Activated CD8-positive, alpha-beta memory T cell treated with anti-CD3 and anti-CD28 coated beads for 24 hours (primary cell): ENCODE results near the gene FAM240B.

Source experiments
- DNase-seq: peaks from one replicate; pipeline ENCODE4 v3.0.0-alpha.2; 2020

Gene FAM240B

DNA sequence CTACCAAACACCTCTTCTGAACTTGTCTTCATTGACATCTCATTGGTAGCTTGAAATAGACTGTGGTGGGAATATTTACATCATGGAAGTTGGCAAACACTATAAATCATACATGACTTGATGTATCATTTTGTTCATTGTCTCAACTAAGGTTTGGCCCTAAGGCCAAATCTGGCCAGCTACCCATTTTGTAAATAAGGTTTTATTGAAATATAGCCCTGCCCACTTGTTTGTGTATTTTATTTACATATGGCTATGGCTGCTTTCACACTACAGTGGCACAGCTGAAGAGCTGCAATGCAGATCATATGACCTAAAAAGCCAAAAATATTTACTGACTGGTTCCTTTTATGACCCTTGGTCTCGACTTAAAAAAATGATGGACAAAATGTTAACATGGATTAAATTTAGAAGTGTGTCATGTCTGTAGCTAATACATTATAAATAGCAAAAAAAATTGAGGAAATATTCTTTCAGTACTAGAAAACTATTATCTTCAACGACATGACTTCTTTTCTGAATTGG is 22.1 kb downstream of the FAM240B start:
- no peak for DNase-seq

DNA sequence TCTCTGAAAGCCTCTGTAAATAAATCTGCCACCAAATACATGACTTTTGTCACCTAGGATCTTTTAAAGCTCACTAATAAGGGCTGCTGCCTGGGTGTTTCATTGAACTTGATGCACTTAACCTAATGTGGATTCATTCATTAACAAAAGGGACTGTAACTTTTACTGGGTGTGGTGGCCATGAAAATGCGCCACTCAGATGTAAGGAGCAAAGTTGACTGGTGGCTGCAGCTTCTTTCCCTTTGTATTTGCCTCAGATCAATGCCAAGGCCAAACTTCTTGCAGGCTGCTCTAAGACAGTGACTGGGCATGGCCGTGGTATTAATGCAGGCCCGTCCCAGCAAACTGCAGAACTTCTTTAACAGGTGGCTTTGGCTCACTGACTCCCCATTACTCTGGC is 22.9 kb downstream of the FAM240B start:
- no peak for DNase-seq

DNA sequence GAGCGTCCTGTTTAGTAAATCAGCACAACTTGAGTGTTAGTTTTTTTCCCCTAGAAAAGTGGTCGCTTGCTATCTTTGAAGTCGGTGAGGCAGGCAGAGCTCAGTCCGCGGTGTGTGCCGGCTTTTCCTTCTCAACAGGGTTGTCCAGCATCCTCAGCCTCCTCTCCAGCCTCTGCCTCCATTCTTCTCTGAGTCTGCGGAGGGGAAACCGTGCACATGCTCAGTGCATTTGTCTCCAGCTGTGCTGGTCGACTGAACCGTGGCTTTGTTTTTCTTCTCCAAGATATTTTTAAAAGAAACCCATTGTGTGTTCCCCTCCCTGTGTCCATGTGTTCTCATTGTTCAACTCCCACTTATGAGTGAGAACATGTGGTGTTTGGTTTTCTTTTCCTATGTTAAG is 25.3 kb downstream of the FAM240B start:
- no peak for DNase-seq

DNA sequence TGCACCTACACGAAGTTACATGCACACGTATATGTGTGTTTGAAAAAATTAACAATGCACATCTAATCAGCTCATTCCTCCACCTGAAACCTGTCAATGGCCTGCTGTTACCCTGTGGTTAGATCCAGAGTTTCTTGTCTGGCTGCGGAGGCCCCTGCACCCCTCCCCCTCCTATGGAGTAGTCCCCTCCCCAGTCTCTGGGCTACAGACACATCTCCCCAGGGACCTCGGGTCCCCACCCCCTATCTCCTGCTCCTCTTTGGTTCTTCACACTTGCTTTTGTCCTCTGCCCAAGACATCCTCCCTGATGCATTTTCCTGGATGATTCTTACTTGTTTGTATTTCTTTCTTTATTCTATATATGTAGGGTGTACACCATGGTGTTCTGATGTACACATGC is 27.2 kb downstream of the FAM240B start:
- no peak for DNase-seq

DNA sequence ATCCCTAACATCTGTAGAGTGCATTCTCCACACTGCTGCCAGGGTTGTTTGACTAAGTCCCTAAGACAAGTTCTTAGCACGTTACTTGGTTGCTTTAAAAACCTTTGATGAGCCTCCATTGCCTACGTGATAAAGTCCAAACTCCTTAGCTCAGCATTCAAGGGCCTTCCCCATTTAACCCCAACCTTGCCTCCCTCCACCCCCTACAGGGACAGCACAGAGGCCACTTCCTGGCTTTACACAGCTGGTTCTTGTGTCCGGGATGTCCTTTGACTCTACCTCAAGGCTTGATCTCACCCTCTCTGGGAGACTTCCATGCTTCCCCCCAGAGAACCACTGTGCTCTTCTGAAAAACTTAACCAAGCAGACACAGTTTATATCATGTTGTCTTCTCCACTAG is 29.4 kb downstream of the FAM240B start:
- DNase-seq, result no peak

DNA sequence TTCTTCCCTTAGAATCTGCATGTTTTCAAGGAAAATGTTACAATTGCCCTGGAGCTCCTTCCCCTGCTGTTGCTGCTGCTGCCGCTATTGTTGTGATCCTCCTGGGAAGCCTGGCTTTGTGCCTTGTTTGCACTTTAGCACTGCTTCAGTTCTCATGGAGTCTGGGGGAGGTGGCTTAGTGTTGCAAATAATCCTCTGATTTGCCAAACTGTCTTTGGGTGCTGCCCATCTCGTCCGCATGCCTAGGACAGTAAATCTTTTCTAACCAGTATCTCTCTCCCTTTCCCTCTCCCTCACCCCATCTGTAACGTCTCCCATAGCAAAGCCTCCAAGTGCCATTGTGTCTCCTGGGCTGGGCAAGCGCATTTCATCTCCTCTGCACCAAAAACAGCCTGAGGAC is 30.3 kb downstream of the FAM240B start:
- no peak for DNase-seq

DNA sequence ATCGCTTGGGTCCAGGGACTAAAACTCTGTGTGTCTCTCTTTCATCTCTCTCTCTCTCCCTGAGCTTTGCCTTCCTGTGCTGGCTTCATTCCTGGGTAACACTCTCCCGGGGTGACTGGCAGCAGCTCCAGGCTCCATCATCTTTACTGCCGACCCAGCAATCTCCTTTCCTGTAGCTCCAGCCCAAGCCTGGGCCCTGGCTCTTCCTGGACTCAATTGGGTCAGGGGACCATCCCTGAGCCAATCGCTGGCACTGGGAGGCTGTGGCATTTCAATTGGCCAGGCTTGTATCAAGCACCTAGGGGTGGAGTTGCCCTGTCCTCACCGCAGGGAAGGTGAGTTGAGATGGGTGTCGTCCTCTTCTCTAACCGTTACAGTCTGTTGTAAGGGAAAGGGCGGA is 31.9 kb downstream of the FAM240B start:
- DNase-seq, result no peak

DNA sequence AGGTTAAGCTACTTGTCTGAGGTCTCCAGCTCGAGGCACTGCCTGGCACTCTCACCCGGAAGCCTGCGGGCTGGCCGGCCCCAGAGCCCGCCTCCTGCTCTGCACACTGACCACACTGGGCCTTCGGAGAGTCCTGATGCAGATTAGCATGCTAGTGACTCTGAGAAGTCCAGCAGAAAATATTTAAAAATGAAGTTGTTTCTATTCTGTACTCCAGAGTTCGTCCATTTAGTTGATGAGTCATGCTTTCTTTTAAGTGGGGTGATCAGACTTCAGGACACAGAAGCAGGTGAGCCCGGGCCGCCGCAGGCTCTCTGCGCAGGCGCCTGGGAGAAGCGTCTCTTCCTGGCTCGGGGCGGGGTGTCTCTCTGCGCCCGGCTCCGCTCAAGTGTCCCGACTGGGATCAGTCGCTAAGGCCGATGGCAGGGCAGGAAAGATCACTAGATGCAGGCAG is 32.5 kb downstream of the FAM240B start:
- DNase-seq, result no peak

DNA sequence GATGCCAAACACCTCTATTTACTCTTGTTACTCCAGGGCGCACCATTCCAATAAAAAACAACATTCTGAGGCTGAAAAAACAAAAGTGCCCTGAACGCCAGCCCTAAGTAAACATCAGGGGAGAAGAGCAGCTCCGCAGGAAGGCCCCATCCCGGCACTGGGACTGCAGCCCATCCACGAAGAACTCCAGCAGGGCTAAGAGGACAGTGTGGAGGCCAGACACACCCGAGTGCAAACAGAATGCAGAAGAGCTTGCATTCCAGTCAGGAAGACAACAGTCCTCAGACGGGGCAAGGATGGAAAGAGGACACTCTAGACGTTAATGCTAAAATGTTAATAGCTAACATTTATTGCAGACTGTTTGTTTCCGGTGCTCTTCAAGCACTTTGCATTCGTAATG is 33.0 kb downstream of the FAM240B start:
- no peak for DNase-seq

DNA sequence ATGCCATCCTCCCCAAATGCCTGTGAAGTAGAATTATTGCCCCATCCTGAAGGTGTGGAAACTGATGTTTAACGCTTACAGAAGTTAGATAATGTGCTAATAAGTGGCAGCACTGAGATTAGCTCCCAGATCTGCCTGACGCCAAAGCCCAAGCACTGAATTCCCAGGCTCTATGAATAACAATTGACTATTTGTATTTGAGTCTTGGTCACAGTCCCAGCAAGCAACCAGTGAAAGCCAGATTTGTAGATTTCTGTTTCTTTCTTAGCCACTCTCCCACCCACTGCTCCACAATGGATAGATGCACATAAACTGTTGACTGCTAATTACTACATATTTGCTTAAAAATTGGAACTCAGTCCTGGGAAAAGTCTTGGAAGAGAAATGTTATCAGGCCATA is 34.4 kb downstream of the FAM240B start:
- no peak for DNase-seq

DNA sequence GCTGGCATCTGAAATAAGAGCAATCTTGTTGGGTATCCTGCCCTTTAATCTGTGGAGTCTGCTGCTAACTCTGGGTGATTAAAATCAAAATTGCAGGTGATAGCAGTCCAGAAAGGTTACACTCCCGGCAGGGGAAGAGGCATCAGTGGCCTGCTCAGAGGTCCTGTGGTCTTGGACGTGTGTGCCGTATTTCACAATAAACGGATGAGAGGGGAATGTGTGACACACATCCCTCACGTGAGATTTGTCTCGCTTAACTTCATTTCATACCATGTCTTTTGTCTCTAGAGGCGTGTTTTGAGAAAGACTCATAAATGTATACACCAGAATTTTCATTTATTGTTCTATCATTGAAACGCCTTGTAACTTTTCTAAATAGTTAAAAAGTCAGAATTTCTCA is 36.6 kb downstream of the FAM240B start:
- no peak for DNase-seq

DNA sequence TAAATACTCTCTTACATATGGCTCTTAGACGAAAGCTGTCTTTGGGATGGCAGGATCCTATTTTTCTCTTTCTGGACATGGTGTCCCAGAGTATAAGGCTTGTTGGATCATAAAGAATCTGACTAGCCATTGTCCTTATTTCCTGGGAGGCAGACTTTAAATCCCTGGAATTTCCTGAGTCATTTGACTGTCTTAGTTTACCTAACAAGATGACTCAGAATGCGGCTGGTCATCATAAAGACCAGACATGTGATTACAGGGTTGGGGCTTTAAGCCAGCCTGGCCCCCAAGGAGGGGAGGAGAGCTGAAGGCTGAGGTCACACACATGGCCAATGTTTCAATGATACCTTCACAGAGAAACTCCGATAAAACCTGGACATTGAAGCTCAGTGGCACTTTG is 37.2 kb downstream of the FAM240B start:
- DNase-seq, result no peak

DNA sequence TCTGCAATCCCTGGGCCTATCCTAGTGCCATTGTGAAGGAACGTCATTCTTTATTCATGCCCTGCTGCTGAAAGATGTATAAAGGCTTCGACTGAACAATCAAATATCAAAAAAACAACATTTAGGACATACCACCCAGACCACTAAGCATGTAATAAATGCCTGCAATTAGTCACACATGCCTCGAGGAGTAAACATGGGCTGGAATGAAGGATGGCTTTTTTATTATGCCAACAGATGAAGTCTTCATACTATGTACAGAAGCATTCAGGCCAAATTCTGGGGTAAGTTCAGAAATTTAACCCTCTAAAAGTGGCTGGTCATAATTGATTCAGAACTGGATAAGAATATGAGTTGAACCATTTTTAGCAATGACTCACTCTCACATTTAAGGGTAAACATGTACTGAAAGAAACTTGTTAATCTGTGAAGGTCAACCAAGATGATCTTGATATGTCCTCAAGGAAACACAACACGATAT is 38.1 kb downstream of the FAM240B start:
- DNase-seq, result no peak

DNA sequence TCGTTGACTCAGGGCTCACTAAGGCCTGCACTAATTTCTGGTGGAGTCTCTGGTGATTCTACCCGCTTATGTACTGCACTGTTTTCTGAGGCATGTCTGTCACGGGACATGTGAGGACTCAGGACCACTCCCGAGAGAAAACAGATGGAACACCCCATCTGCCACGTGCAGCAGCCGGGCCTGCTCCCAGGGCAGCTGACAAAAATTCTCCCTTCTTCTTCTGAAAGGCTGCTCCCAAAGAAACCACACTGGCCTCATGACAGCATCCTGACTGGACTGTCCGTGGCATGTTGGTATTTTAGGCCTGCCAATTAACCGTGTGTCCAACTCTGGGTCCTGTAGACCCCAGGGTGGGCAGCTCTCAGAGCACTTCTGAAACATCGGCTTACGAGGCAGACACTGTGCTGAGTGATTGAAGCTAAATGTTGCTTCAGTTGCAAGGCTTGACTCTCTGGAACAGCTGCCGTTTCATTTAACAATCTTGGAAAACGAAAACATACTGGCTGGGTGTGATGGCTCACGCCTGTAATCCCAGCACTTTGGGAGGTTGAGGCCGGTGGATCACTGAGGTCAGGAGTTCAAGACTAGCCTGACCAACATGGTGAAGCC is 39.0 kb downstream of the FAM240B start:
- no peak for DNase-seq

DNA sequence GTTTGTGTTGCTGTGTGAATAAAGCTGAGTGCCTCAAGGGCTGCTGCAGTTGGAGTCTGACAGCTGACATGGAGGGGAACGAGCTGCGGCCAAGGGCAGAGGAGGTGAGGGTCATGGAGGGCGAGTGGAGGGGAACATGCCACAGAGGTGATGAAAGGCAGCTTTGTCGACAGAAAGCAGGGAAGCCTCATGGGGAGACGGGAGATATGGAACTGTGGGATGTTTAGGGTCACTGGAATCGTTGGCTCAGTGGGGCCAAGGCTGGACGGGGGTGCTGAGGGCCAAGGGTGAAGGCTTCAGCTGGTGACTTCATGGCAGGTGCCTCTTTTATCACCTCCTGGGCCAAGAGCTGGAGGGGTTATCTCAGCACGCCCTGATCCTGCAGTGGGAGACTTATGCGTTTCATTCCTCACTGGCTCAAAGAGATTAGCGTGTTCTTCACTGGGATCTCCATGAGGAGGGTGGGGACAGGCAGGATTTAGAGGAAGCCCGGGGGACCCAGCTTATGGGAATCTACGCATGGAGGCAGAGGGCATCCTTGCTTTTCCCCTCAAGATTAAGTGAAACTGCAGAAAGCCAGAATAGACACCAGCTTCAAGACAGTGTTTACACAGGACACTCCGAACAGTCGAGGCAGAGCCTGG is 42.2 kb downstream of the FAM240B start:
- DNase-seq, result no peak

DNA sequence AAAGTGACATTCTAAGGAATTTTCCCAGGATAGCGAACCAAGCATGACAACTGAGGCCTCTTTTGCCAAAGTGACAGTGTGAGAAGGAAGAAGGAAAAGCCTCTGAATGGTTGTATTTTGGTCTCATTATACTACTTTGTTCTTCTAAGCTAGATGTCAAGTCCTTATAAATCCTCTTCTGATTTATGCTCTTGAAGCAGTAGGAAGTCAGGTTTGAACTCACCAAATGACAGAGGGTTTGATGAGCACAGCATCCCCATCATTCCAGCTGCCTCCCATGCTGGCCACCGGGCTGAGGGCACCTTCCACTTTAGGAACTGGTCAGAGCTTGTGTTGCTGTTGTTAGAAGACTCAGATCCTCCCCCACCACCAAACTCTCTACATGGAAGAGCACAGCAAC is 44.1 kb downstream of the FAM240B start:
- DNase-seq, result no peak

DNA sequence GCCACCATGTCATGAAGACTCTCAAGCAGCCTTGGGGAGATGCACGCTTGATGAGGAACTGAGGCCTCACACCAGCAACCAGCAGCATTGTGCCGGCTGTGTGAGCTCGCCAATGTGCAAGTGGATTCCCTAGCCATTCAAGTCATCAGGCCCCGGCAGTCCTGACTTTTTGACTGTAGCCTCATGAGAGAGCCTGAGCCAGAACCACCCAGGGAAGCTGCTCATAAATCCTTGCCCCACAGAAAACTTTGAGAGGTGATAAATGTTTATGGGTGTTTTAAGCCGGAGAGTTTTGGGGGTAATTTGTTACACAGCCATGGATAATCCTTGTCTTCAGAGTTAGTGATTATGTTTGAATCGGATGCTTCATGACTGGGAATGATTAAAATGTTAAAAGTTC is 44.7 kb downstream of the FAM240B start:
- DNase-seq, result no peak

DNA sequence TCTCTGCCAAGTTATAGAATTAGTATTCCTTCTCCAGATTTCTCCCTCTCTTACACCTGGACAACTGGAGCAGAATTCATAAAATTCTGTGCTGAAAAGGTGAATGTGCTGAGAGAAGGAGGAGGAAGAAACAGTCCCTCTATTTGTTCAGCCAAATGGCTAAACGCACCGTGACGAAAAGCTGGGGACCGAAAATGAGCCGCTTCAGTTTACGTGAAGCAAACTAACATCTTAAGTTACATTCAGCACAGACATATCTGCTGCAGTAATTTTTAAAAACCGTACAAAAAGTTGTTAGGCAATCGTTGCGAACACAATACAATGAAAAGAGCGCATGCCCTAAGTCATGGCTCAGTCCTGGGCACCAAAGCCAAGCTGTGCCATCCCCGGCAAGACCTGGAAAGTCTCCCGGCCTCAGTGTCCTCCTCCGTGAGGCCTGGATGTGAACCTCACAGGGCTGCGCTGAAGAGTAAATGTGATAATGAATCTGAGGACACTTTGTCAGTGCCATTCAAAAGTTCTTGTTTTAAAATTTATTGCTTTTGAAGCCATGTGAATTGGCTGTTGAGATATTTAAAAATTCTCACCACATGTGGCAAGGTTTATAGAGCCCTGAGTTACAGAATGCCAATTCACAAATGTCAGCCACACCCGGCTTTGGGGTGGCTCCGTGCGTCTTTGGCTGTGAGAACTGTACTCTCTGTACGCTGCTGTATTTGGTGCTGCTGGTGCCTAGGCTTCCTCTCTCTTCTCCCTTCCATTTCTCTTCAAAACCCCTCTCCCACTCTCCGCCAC is 46.3 kb downstream of the FAM240B start:
- DNase-seq, result no peak

DNA sequence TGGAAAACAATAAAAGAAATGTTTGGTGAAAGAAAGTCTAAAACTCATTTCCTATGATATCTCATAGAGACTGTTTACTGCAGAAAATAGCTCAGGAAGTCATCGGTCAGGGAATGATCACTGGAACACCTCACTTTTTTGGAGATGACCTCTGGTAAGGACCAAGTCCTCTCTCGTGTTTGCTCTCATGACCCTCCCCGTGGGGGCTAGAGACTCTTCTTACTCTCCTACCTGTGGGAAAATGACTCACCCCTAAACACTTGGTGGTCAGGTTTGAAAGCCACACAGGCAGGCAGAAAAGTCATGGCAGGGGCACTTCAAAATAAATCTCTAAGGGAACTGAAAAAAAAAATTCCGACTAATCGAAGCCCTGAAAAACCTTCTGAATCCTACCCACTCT is 48.2 kb downstream of the FAM240B start:
- no peak for DNase-seq

DNA sequence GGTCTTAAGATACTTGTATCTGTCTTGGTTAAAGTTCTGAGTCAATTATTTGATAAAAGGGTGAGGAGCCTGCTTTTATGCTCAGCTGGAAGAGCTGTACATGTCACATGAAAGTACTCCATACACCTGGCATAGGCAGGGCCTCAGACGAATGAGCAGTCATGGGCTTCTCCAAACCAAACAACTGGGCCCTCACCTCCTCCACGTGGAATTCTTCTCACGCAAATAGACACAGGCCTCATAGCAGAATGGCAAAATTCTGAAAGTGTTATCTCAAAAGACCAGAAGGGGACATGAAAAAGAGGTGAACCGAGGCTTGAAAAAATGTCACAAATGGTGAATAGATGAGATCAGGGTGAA is 48.6 kb downstream of the FAM240B start:
- no peak for DNase-seq

DNA sequence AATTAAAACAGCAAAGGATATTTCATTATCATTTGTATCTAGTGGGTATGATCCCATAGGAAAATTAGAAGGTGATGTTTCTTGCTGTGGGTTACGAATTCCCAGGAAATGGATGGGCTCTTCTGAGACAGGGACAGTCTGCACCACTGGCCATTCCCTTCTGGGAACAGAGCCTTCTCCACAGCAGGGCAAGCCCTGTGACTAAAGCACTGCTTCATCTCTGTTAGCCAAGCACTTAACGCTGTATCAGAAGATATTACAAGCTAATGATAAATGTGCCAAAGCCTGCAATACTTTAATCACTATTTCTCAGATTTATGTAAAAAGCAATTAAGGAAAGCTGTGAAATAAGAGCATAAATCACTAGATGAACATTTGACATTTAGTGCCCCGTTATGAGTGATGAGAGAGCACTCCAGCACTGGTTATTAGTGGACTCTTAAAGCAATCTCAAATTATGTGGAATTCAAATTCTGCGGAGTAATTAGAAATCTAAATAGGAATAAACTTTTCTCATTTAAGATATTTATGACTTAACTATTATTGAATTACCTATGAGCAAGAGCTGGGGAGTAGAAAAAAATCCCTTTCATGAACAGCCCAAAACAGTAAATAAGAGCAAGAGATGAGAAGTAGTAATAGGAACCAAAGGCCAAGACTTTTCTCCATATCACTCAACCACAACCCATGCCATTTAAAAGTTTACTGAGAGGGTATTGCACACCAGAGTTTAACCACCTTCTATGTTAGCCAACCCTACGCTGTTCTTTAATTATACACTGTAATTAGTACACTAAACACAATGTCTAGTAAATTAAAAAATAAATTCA is 49.2 kb downstream of the FAM240B start:
- DNase-seq, result no peak

DNA sequence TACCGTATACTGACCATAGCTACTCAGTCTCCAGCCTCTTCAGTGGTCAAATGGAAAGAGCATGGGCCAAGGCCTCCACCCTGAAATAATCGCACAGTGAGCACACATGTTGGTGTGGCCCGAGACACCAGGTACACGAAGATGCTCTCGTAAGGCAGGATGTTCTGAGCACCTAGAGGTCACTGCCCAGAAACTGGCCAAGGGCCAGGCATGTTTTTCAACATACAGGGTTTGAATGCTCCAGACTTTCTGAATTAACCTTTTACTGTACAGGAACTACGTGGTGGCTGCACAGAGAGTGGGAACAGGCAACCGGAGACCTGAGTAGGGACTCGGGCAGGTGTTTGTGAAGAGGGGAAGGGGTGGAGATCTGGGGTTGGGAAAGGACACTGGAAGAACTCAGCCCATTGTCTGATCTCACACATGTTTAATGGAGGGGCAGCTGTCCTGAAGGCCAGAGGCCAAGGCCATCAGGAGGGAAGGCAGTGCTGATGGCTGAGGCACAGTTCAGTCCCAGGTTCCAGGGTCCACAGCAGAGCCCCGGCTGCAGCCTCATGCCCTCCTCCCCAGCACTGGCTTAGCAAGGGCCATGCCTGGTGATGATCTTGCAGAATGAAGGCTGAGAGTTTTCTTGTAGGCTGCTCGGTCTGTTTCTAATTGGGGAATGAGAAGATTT is 51.0 kb downstream of the FAM240B start:
- no peak for DNase-seq
